Tibial artery (tissue), 4 donors: Measurements from ENCODE around the gene BARX2.

Experiments
- DNase-seq, 2 donors: peaks; one replicate each; pipeline ENCODE4 v3.0.0-alpha.2; 2019
- H3K27ac ChIP-seq, 2 donors: fragments of 200-600 bp; sonication (generic) in 1 of 2; 1 replicate in 1 of 2; 2 replicates in 1 of 2; pipeline ENCODE4 v1.5.1; 2018 to 2019; ENCODE audit warnings: mild to moderate bottlenecking in 1 of 2
- H3K27me3 ChIP-seq, 2 donors: fragments of 200-600 bp; sonication (generic) in 1 of 2; one replicate each; pipeline versions ENCODE4 v1.5.1 to v1.6.0; 2016 to 2019
- H3K36me3 ChIP-seq, 3 donors: fragments of 200-600 bp; sonication (generic) in 2 of 3; one replicate each; pipeline ENCODE4 v1.5.1; 2016 to 2019; ENCODE audit warnings: mild to moderate bottlenecking in 2 of 3
- H3K4me1 ChIP-seq, 4 donors: fragments of 200-600 bp; sonication (generic) in 2 of 4; 1 replicate in 3 of 4; 2 replicates in 1 of 4; pipeline ENCODE4 v1.5.1; 2016 to 2019
- H3K4me3 ChIP-seq, 2 donors: fragments of 200-600 bp; sonication (generic) in 1 of 2; 1 replicate in 1 of 2; 2 replicates in 1 of 2; pipeline ENCODE4 v1.5.1; 2018 to 2019; ENCODE audit warnings: mild to moderate bottlenecking in 2 of 2
- H3K9me3 ChIP-seq, 3 donors: fragments of 200-600 bp; sonication (generic) in 1 of 3; one replicate each; pipeline ENCODE4 v1.5.1; 2016 to 2019
- intact Hi-C: fragments of 100-400 bp; cut with DNase I; formaldehyde crosslinking; loops from one replicate; pipeline ENCODE4 v1.15.0; 2023; ENCODE audit warnings: low total_unique reads
- TF ChIP-seq, protein P1 (sequence below), 2 experiments: fragments of 200-600 bp in 1 of 2; fragments of 450-650 bp in 1 of 2; IDR thresholded peaks; one replicate each; pipeline ENCODE4 v1.5.1; 2017 to 2019; ENCODE audit warnings: antibody characterized with exemption in 2 of 2, mild to moderate bottlenecking in 1 of 2, moderate library complexity in 1 of 2

The BARX2 gene

GRCh38 chr11:129484068-129484467, 108.4 kb downstream of the BARX2 start:
- H3K4me1 ChIP-seq: no peaks in the 10 kb centered on the region
- intact Hi-C loops: no loop called here
- H3K27me3 ChIP-seq: no peaks in the 10 kb centered on the region
- no peak overlapping the region for H3K27ac ChIP-seq
- TF ChIP-seq, protein P1, sequence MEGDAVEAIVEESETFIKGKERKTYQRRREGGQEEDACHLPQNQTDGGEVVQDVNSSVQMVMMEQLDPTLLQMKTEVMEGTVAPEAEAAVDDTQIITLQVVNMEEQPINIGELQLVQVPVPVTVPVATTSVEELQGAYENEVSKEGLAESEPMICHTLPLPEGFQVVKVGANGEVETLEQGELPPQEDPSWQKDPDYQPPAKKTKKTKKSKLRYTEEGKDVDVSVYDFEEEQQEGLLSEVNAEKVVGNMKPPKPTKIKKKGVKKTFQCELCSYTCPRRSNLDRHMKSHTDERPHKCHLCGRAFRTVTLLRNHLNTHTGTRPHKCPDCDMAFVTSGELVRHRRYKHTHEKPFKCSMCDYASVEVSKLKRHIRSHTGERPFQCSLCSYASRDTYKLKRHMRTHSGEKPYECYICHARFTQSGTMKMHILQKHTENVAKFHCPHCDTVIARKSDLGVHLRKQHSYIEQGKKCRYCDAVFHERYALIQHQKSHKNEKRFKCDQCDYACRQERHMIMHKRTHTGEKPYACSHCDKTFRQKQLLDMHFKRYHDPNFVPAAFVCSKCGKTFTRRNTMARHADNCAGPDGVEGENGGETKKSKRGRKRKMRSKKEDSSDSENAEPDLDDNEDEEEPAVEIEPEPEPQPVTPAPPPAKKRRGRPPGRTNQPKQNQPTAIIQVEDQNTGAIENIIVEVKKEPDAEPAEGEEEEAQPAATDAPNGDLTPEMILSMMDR (IDR thresholded peaks at IDR 0.05): no peak
- H3K4me3 ChIP-seq: no peak overlapping the region
- H3K9me3 ChIP-seq: no peaks in the 10 kb centered on the region
- DNase-seq: no peak
- no peaks in the 10 kb centered on the region for H3K36me3 ChIP-seq

- Histone ChIP-seq H3K27ac (no peak overlapping the region), H3K4me1 (no peaks in the 10 kb centered on the region), H3K36me3 (no peaks in the 10 kb centered on the region)
Observed at GRCh38 chr11:129489249-129489648, 113.6 kb downstream of the BARX2 start.

GRCh38 chr11:129490004-129490403, 114.4 kb downstream of the BARX2 start:
- TF ChIP-seq, protein P1 (IDR thresholded peaks at IDR 0.05): no peak
- Histone ChIP-seq H3K4me3 (no peak overlapping the region), H3K27me3 (no peaks in the 10 kb centered on the region), H3K4me1 (no peaks in the 10 kb centered on the region), H3K36me3 (no peaks in the 10 kb centered on the region), H3K27ac (no peak overlapping the region), H3K9me3 (no peaks in the 10 kb centered on the region)
- DNase-seq: no peak
- intact Hi-C loops: no loop called here

More at GRCh38 chr11:129489249-129489648, 113.6 kb downstream of the BARX2 start:
- intact Hi-C loops: no loop called here
- no peak for DNase-seq
- no peaks in the 10 kb centered on the region for H3K27me3 ChIP-seq
- H3K9me3 ChIP-seq: no peaks in the 10 kb centered on the region
- no peak overlapping the region for H3K4me3 ChIP-seq
- TF ChIP-seq, protein P1 (IDR thresholded peaks at IDR 0.05): no peak

GRCh38 chr11:129493746-129494145, 118.1 kb downstream of the BARX2 start:
- no peak overlapping the region for H3K27ac ChIP-seq
- H3K4me3 ChIP-seq: no peak overlapping the region
- TF ChIP-seq, protein P1 (IDR thresholded peaks at IDR 0.05): no peak
- no peaks in the 10 kb centered on the region for H3K9me3 ChIP-seq
- H3K27me3 ChIP-seq: no peaks in the 10 kb centered on the region
- no peak for DNase-seq
- intact Hi-C loops: no loop called here
- H3K36me3 ChIP-seq: no peaks in the 10 kb centered on the region
- H3K4me1 ChIP-seq: no peaks in the 10 kb centered on the region
